Measurements from ENCODE around the gene SOX10.
"Not testable (repeated sequence)": the region's sequence is repeated elsewhere in the genome, so short reads cannot be mapped to it uniquely, and the experiment has no call there.

Gene SOX10

GRCh38 chr22:37965940-37966664 lies 18.3 kb downstream of the SOX10 start:
- H3K9me3 ChIP-seq (ENCODE audit: control insufficient read depth, low read length): no peaks in the 10 kb centered on the region

GRCh38 chr22:37961062-37961461 lies 23.3 kb downstream of the SOX10 start:
- TF ChIP-seq CTCF (IDR thresholded peaks at IDR 0.05): no peak
- Histone ChIP-seq H2AFZ (no peak overlapping the region), H3K4me1 (peaks cover 15% of the 10 kb centered on the region), H3K79me2 (peaks cover 2% of the 10 kb centered on the region), H3K36me3 (ENCODE audit: control insufficient read depth, insufficient read depth, low read length) (no peaks in the 10 kb centered on the region), H3K9me3 (ENCODE audit: control insufficient read depth, low read length) (no peaks in the 10 kb centered on the region), H3K27ac (no peak overlapping the region), H3K27me3 (ENCODE audit: control insufficient read depth, insufficient read depth, low read length) (no peaks in the 10 kb centered on the region), H3K9ac (no peak overlapping the region), H3K4me2 (ENCODE audit: low read length) (no peak overlapping the region), H3K4me3 (ENCODE audit: low read depth, low read length) (no peak overlapping the region)

More at GRCh38 chr22:37965940-37966664, 18.3 kb downstream of the SOX10 start:
- Histone ChIP-seq H3K4me3 (ENCODE audit: low read depth, low read length) (no peak overlapping the region), H3K36me3 (ENCODE audit: control insufficient read depth, insufficient read depth, low read length) (no peaks in the 10 kb centered on the region), H3K27me3 (ENCODE audit: control insufficient read depth, insufficient read depth, low read length) (no peaks in the 10 kb centered on the region), H3K4me2 (ENCODE audit: low read length) (no peak overlapping the region), H3K9ac (no peak overlapping the region), H3K27ac (no peak overlapping the region), H3K79me2 (peaks cover under 1% of the 10 kb centered on the region), H2AFZ (no peak overlapping the region), H3K4me1 (no peaks in the 10 kb centered on the region)
- TF ChIP-seq CTCF (IDR thresholded peaks at IDR 0.05): no peak

GRCh38 chr22:37959231-37959825 lies 25.0 kb downstream of the SOX10 start:
- Histone ChIP-seq H3K27ac (no peak overlapping the region), H3K36me3 (ENCODE audit: control insufficient read depth, insufficient read depth, low read length) (no peaks in the 10 kb centered on the region), H3K9me3 (ENCODE audit: control insufficient read depth, low read length) (no peaks in the 10 kb centered on the region), H3K27me3 (ENCODE audit: control insufficient read depth, insufficient read depth, low read length) (no peaks in the 10 kb centered on the region), H3K4me1 (peaks cover 15% of the 10 kb centered on the region), H3K4me3 (ENCODE audit: low read depth, low read length) (no peak overlapping the region), H2AFZ (no peak overlapping the region), H3K9ac (no peak overlapping the region), H3K4me2 (ENCODE audit: low read length) (no peak overlapping the region), H3K79me2 (peaks cover 8% of the 10 kb centered on the region)
- no peak for TF ChIP-seq CTCF (IDR thresholded peaks at IDR 0.05)

GRCh38 chr22:37957232-37957631 lies 27.1 kb downstream of the SOX10 start:
- Histone ChIP-seq H3K4me1 (peaks cover 15% of the 10 kb centered on the region), H3K27ac (peak overlapping the region; percentile 84), H3K27me3 (ENCODE audit: control insufficient read depth, insufficient read depth, low read length) (no peaks in the 10 kb centered on the region), H3K36me3 (ENCODE audit: control insufficient read depth, insufficient read depth, low read length) (no peaks in the 10 kb centered on the region), H3K4me3 (ENCODE audit: low read depth, low read length) (no peak overlapping the region), H2AFZ (no peak overlapping the region), H3K9me3 (ENCODE audit: control insufficient read depth, low read length) (no peaks in the 10 kb centered on the region), H3K9ac (no peak overlapping the region), H3K79me2 (peaks cover 13% of the 10 kb centered on the region), H3K4me2 (ENCODE audit: low read length) (peak overlapping the region; percentile 42)
- no peak for TF ChIP-seq CTCF (IDR thresholded peaks at IDR 0.05)

- H3K4me3 ChIP-seq (ENCODE audit: low read depth, low read length); H2AFZ ChIP-seq; H3K27ac ChIP-seq; H3K9me3 ChIP-seq (ENCODE audit: control insufficient read depth, low read length); H3K9ac ChIP-seq; H3K4me2 ChIP-seq (ENCODE audit: low read length); H3K36me3 ChIP-seq (ENCODE audit: control insufficient read depth, insufficient read depth, low read length); H3K27me3 ChIP-seq (ENCODE audit: control insufficient read depth, insufficient read depth, low read length): not testable (repeated sequence)
- H3K4me1 ChIP-seq: peaks cover 15% of the 10 kb centered on the region
- peaks cover 11% of the 10 kb centered on the region for H3K79me2 ChIP-seq
These were observed 28.4 kb downstream of the SOX10 start for GRCh38 chr22:37955825-37956397.

Measured in parathyroid adenoma (tissue), 2 donors.